GM18870 (cell line): Measurements from ENCODE around the gene MRPS27.

Experiments
- ATAC-seq: cut with Tn5 transposase; IDR thresholded peaks from one replicate; pipeline ENCODE4 v1.9.1; 2021; ENCODE audit warnings: moderate library complexity; ENCODE audit not compliant: unreplicated experiment

MRPS27 gene

GRCh38 chr5:72326306-72326649, 6.2 kb upstream of the MRPS27 start:
- ATAC-seq, result no peak

- ATAC-seq, result no peak
These were observed 5.7 kb upstream of the MRPS27 start for GRCh38 chr5:72325566-72326305.

GRCh38 chr5:72324189-72324825, 4.3 kb upstream of the MRPS27 start:
- ATAC-seq, result no peak

GRCh38 chr5:72319435-72319975, 535 bp downstream of the MRPS27 start:
- ATAC-seq, result peak; percentile 3

- no peak for ATAC-seq
These were observed 5.4 kb downstream of the MRPS27 start for GRCh38 chr5:72314571-72315172.

- no peak for ATAC-seq
These were observed 6.9 kb downstream of the MRPS27 start for GRCh38 chr5:72313141-72313540.

GRCh38 chr5:72308853-72309191, 11.2 kb downstream of the MRPS27 start:
- no peak for ATAC-seq

GRCh38 chr5:72307968-72308852, 11.8 kb downstream of the MRPS27 start:
- ATAC-seq, result peak; percentile 81

- ATAC-seq, result no peak
These were observed 12.5 kb downstream of the MRPS27 start for GRCh38 chr5:72307573-72307967.

GRCh38 chr5:72305194-72306142, 14.6 kb downstream of the MRPS27 start:
- no peak for ATAC-seq

GRCh38 chr5:72302171-72302570, 17.9 kb downstream of the MRPS27 start:
- no peak for ATAC-seq

GRCh38 chr5:72301557-72301956, 18.5 kb downstream of the MRPS27 start:
- ATAC-seq, result peak; percentile 49

GRCh38 chr5:72300590-72301339, 19.3 kb downstream of the MRPS27 start:
- ATAC-seq, result no peak

GRCh38 chr5:72298711-72299110, 21.3 kb downstream of the MRPS27 start:
- no peak for ATAC-seq

GRCh38 chr5:72298136-72298535, 21.9 kb downstream of the MRPS27 start:
- ATAC-seq, result peak; percentile 59

GRCh38 chr5:72296256-72296655, 23.8 kb downstream of the MRPS27 start:
- no peak for ATAC-seq

- no peak for ATAC-seq
These were observed 24.5 kb downstream of the MRPS27 start for GRCh38 chr5:72295539-72295938.

GRCh38 chr5:72294473-72294872, 25.6 kb downstream of the MRPS27 start:
- no peak for ATAC-seq

- no peak for ATAC-seq
These were observed 26.5 kb downstream of the MRPS27 start for GRCh38 chr5:72293495-72294055.
